COLO829 (cell line): ENCODE results near the gene FOXA3.
"Not testable (repeated sequence)": the region's sequence is repeated elsewhere in the genome, so short reads cannot be mapped to it uniquely, and the experiment has no call there.

ENCODE experiments used
- DNase-seq: peaks from one replicate; pipeline ENCODE4 v3.0.0; 2012; ENCODE audit warnings: low spot score

The FOXA3 gene

GRCh38 chr19:45828523-45828922 is 35.6 kb upstream of the FOXA3 start:
- no peak for DNase-seq

GRCh38 chr19:45828945-45829344 is 35.2 kb upstream of the FOXA3 start:
- DNase-seq = no peak

GRCh38 chr19:45834970-45835369 is 29.2 kb upstream of the FOXA3 start:
- no peak for DNase-seq

GRCh38 chr19:45842198-45842597 is 21.9 kb upstream of the FOXA3 start:
- no peak for DNase-seq

GRCh38 chr19:45847663-45848062 is 16.5 kb upstream of the FOXA3 start:
- DNase-seq = no peak

- no peak for DNase-seq
Observed at GRCh38 chr19:45848922-45849321, 15.2 kb upstream of the FOXA3 start.

GRCh38 chr19:45852145-45852750 is 11.9 kb upstream of the FOXA3 start:
- no peak for DNase-seq

- DNase-seq = no peak
Observed at GRCh38 chr19:45852983-45853382, 11.1 kb upstream of the FOXA3 start.

- DNase-seq = no peak
Observed at GRCh38 chr19:45854167-45854778, 9.9 kb upstream of the FOXA3 start.

- DNase-seq = no peak
Observed at GRCh38 chr19:45860359-45861259, 3.5 kb upstream of the FOXA3 start.

- DNase-seq = peak; percentile 76
Observed at GRCh38 chr19:45862271-45862563, 1.9 kb upstream of the FOXA3 start.

GRCh38 chr19:45862564-45863334 is 1.4 kb upstream of the FOXA3 start, which contains the start of gene SYMPK:
TSS of gene SYMPK (minus strand) at chr19:45863147. CDS start at chr19:45854495, 8,652 bp downstream.
- DNase-seq = peak; percentile 100

- no peak for DNase-seq
Observed at GRCh38 chr19:45863335-45863839, 739 bp upstream of the FOXA3 start.

GRCh38 chr19:45864629-45865082 is 530 bp downstream of the FOXA3 start:
- no peak for DNase-seq

GRCh38 chr19:45865269-45865948 is 1.3 kb downstream of the FOXA3 start:
- no peak for DNase-seq

- no peak for DNase-seq
Observed at GRCh38 chr19:45866400-45867176, 2.5 kb downstream of the FOXA3 start.

GRCh38 chr19:45867241-45867640 is 3.1 kb downstream of the FOXA3 start:
- DNase-seq = not testable (repeated sequence)

GRCh38 chr19:45870798-45871197 is 6.7 kb downstream of the FOXA3 start:
- no peak for DNase-seq

GRCh38 chr19:45872095-45872919 is 8.2 kb downstream of the FOXA3 start:
- DNase-seq = no peak
